Hematopoietic multipotent progenitor cell treated with erythropoietin and hydrocortisone succinate and interleukin-3 and kit ligand, for 8 days (in vitro differentiated cells): ENCODE measurements around the gene C10orf71.

Source experiments
- DNase-seq: peaks from one replicate; pipeline ENCODE4 v3.0.0-alpha.2; 2015

Gene C10orf71

DNA sequence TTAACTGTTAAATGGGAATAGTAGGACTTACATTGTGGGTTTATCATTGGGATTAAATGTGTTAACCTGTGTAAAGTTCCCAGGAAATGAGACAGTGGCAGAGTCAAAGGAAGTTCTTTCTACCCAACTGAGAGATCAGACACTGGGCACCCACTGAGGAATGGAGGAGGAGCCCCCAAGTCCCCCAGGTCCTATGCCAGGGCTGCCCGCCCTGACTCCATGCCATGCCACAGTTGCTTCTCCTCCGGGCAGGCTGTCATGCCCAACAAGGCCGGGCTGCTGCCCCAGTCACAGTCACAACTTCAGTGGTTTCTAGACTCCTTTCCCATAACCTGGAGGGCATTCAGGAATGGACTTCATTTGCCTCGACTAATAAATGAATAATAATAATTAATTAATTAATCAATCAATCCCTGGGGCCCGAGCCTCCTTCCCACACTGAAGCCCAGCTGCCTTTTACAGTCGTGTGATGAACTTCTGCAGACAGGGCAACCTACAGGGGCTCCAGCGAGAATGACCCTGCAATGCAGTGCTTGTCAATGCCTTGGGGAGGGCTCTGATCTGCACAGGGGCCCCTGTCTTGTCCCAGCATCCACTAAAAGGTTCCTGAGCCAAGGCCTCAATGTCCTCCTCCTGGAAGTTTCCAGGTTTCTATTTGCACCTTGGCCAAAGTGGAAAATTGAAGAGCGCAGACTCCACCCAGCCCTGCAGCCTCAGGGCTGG, 64.5 kb downstream of the C10orf71 start:
- DNase-seq = no peak

DNA sequence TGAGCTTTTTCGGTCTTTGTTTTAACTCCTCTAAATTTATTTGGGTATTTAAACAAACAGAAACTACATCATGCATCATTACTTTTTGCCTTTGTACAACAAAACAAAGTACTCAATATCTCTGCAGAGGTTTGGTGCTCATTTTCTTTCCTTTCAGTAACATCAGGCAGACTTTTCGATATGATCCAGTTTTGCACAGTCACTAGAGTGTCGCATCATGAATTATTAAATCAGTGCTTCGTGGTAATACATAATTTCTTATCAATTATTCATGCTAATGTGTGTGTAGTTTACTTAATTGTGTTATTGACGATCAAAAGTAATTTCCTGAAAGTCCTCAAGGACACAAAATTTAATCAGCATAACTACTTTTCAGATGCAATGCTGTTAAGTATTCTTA, 65.1 kb downstream of the C10orf71 start:
- DNase-seq = no peak

DNA sequence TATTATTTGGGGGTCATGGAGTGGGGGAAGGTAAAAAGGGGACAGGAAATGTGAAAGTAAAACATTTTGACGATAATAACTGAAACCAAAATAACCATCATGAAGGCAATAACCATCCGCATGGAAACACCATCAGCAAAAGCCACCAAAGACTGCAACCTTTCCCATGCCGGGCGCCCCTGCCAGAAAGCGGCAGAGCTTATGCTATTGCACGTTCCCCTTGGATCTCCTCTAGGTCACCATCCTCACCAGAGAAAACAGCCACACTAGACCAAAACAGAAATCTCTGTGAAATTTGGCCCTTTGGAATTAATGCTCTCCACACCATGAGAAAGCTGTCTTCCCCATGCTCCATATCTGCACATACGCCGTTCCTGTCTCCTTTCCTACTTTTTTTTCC, 65.8 kb downstream of the C10orf71 start:
- no peak for DNase-seq

DNA sequence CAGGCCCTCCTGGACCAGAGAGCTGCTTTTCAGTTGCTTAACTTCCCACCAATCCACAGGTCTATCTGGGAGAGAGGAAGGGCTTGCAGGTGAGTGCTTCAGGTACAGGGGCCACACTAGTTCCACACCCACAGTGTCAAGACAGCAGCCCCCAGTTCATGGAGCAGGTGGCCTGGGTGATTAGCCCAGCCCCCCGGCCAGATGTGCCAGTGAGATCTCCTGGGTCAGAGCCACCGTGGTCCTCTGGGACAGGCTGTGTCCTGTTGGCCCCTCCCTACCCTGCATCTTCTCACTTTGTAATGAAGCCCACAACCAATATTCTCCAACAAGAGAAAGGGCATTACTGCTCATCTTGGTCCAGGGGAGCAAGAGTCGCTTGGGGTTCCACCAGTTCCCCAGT, 66.3 kb downstream of the C10orf71 start:
- DNase-seq = no peak

DNA sequence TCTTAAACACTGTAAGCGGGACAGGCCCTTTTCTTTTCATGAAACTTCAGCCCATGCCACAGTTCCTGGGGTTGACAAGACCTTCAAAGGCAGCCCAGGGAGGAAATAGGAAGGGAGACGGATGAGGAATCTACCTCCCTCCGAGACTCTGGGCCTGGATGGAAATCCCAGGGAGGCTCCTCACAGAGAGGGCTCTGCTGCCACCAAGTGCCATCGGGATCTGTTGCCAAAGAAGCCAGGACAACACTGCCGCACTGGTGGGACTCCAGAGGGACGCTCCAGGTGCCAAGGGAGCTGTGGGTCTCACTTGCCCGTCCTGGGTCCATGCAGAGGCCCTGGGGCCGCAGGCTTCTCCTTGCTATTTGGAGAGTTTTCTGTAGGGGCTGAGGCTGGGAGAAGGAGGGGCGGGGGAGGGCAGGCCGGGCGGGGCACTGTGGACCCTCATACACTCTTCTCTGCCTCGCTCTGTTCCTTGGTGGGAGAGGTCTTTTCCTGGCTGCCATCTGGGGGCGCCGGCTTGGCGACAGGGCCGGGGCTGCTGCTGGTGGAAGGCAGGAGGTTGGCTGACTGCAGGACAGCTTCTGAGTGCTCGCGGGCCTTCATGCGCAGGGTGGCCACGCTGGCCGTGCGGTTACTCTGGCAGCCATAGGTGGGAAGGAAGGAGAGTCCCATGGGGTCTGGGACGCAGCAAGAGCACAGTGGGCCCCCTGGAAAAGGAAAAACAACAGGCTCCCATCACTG, 66.9 kb downstream of the C10orf71 start:
- no peak for DNase-seq

DNA sequence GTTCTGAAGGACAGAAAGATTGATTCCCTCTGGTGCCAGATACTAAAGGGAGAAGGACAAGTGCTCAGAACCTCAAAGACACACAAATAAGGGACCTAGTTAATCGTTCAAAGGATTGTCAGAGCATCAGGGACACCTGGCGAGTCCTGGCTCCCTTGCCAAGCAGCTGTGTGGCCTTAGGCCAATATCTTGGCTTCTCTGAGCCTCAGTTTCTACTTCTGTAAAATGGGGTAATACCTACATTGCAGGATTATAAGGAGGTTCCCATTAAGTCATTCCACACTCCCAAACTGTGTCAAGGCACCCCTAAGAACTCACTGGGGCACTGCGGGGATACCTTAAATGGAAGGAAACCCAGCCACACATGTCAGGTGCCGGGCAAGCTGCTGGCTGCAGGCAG, 67.5 kb downstream of the C10orf71 start:
- DNase-seq = no peak

DNA sequence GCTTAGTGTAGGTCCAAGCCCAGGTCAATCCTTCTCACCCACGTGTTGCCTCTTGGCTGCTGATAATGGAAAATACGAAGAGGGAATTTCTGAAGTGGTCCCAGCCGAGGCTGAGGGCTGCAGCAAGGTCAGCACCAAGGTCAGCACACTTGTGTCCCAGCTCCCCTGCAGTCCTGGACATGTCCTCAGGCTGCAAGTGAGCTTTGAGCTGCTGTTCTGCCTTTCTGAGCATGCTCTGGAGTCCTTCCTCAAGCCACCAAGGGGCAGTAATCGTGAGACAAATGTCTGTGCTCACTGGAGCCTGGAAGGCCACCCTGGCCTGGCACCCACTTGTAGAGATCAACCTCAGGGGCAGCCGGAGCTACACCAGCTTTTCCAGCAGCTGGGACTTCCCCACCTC, 68.6 kb downstream of the C10orf71 start:
- no peak for DNase-seq

DNA sequence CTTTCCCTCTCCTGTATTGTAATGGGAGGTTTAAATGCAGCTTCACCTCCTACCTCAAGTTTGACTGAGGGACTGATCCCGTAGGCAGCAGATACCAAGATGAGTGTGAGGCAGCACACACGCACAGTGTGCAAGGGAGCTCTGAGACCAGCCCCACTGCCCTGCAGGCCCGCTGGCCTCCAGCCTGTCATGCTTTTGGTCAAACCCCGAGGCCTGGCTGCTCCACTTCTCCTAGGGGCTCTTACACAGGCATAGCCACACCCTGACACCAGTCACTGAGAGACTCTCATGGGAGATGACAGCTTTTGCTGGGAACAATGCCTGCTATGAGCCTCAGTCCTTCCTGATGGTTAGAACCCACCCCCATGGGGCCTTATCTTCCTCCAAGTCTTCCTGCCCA, 69.3 kb downstream of the C10orf71 start:
- DNase-seq = no peak

DNA sequence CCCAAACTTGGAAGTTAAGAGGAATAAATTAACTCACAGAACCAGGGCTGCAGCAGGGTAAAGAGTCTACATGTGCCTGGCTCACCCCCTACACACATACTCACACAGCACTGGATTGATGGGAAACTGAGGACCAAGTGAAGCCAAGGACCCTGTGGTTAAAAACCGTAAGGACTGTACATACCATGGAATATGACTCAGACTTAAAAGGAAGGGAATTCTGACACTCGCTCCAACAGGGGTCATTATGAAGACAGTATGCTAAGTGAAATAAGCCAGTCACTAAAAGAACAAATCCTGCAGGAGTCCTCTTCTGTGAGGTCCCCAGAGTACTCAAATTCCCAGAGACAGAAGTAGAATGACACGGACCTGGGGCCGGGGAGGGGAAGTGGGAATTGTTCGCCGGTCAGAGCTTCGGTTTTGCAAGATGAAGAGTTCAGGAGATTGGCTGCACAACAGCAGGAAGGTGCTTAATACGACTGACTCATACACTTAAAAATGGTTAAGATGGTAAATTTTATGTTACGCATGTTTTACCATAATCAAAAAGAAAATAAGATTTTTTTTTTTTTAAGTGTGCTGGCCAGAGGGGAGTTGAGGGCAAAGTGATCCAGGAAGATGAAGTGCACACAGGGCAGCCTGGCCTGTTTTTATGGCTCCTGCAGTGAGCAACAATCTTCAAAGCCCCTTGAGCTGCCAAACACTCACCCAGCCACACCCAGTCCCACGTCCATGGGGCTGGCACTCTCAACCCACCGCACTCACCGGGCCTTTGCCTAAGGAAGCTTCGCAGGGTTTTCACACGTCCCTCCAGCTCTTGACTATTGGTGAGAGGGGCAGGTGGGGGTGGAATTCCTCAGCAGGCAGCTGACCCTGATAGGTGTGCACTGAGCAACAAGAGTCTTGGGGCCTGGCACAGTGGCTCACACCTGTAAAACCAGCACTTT, 70.5 kb downstream of the C10orf71 start:
- no peak for DNase-seq

DNA sequence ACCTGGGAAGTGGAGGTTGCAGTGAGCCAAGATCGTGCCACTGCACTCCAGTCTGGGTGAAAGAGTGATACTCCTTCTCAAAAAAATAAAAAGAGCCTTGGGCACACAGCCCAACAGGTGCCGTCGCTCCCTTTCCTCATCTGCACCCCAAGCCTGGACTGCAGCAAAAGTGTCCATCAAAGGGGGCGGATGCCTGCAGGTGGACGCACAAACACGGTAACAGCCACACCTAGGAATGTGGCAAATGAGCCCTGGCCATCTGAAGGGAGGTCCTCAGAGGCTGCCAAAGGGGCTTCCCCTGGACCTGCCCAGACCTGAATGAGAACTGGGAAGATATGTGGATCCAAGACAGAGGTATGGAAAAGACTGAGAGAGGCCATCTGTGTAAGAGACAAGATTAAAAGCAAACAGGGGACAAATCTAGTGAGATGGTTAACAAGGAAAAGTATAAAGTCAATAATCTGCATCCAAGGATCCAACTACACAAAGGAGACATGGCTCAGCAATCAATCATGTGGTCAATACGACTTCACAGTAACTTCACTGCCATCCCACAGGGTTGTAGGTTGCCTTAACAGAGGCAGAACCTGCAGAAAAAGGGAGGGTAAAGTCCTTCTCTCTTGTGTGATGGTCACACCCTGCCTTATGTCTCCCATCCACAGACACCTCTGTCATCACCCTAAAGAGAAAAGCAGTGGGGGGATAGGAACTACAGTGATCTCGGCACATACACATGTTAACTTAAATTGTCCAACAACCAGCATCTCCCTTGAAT, 71.5 kb downstream of the C10orf71 start:
- no peak for DNase-seq

DNA sequence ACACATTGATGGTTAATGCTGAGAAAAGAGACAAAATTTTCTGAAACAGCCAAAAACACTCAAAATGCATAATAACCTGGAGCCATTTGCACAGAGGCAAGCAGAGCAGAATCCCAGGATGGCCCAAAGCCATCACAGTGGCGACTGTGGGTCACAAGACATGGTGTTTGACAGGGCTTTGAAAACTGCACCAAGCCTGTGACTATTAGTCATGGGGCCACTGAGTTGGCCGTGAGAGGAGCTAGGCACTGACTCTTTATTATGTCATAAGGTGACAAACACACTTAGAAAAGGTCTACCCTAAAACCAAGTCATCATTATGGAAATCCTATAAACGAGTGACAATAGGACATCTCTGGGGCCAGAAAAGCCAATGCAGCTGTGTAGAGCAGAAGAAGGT, 73.0 kb downstream of the C10orf71 start:
- no peak for DNase-seq

DNA sequence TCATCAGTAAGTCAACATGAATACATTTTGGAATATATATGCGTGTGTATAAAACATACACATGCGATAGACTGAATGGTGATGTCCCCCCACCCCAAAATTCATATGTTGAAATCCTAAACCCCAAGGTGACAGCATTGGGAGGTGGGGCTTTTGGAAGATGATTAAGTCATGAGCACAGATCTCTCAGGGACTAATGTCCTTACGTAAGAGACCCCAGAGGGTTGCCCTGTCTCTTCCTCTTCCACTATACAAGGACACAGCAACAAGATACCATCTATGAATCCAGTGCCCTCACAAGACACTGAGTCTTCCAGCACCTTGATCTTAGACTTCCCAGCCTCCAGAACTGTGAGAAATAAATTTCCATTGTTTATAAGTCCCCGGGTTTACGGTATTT, 74.4 kb downstream of the C10orf71 start:
- DNase-seq = no peak

DNA sequence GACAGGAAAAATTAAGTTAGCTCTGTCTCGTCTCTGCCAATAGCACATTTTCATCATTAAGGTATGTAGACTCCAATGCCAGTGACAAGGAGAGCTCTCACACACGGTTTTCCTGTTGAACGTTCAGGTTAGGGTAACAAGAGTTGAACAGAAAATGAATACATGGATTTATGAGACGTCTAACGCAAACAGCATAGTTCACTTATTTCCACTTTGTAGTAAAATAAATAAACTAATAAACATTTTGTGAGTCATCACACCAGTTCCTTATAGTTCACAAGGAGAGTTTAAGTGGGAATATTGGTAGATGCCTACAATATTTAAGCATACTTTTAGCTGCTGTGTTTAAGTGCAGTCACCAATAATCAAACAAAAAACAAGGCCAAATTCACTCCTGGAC, 75.8 kb downstream of the C10orf71 start:
- DNase-seq = no peak

DNA sequence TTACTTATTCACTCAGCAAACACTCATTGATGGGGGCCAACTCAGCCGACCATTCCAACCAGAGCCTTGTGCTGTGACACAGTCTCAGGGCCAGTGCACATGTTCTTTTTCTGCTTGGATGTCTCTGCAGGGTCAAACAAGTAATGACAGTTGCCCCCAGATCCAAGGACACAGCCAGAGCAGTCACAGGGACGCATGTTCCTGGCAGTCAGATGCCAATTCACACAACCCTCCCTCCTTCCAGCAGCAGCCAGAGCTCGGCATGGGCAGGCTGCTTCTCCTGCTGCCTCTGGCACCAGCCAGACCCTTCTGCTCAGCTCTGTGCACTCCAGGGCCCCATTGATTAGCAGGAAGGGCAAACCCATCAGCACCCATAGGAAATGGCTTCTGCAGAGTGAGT, 76.6 kb downstream of the C10orf71 start:
- DNase-seq = no peak
